NCI-H510A (cell line): ENCODE measurements around the gene GP5.

Experiments
- DNase-seq: peaks from one replicate; lab custom pipeline; 2025; lab: John Stamatoyannopoulos, UW

GP5 gene

DNA sequence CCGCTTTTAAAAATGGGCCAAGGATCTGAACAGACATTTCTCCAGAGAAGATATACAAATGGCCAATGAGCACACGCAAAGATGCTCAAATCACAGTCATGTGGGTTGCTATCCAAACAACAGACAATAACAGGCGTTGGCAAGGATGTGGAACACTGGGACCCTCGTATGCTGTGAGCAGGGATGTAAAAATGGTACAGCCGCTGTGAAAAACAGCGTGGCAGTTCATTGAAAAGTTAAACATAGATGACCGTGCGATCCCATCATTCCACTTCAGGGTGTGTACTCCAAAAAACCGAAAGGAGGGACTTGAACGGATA is 22.9 kb downstream of the GP5 start:
- DNase-seq, result no peak

- peak; percentile 64 for DNase-seq
Measured at GRCh38 chr3:194375473-194376240, 23.4 kb downstream of the GP5 start.

- no peak for DNase-seq
Measured at GRCh38 chr3:194374935-194375334, 24.1 kb downstream of the GP5 start.

GRCh38 chr3:194373899-194374298 is 25.2 kb downstream of the GP5 start:
- DNase-seq, result no peak

- no peak for DNase-seq
Measured at GRCh38 chr3:194373028-194373427, 26.0 kb downstream of the GP5 start.

DNA sequence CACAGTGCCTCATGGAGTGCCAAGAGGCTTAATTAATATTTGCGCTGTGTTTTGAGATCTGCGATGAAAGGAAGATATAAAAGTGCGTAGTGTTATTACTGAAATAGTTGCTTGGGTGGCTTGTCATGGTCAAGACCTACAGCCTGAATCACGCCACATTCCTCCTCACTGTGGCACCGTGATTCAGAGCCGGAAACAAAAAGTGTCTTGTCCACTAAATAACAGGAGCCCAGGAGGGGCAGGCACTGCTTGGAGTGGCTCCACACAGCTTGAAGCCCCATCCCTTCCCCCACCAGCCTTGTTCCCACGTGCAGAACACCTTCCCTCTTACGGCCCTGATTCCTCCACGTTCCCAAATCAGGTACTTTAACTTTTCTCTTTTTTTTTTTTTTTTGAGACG is 28.3 kb downstream of the GP5 start:
- DNase-seq, result no peak

GRCh38 chr3:194369522-194370279 is 29.4 kb downstream of the GP5 start, which contains the start of gene LRRC15:
Gene LRRC15, minus strand, starts transcription at chr3:194369743. Its CDS starts 8,700 bp downstream, at chr3:194361043.
- DNase-seq, result no peak

DNA sequence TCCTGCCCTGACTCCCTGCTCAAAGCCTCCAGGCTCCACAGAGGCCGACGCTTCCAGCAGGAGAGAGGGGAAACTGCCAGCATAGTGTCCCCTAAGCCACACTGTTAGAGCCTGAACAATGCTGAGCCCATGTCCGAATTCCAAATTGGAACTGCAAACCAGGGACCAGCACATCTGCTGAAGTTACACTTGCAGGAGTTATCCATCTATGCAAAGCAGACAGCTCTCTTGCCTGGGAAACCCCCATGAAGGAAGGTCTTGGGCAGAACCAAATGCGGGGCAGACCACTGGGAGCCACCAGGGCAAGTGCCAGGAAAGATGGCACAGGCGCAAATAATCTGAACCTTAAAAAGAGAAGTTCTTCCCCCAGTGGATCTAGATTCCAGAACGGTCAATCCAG is 30.1 kb downstream of the GP5 start:
- no peak for DNase-seq

GRCh38 chr3:194367992-194368841 is 30.8 kb downstream of the GP5 start:
- no peak for DNase-seq

DNA sequence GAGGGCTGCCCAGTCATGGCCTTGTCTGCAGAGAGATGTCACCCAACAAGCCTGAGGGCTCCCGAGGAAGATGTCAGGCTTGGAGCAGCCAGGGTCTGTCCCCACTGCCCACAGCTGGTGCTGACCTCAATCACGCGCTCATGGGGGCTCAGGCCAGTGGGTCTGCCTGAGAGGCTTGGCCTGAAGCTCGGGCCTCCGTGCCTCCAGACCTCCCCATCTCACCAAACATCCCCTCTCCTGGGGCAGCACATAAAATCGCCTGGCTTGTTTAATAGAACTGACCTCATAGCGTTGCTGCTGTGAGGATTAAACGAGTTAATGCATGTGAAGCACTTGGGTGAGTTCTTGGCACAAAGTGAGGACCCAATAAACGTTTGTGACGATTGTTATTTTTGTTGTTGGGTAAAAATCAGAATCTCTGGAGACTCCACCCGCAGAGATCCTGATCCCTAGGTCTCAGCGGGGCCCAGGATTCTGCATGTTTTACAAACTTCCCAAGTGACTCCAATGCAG is 33.0 kb downstream of the GP5 start:
- DNase-seq, result no peak

GRCh38 chr3:194365526-194365925 is 33.5 kb downstream of the GP5 start:
- no peak for DNase-seq

DNA sequence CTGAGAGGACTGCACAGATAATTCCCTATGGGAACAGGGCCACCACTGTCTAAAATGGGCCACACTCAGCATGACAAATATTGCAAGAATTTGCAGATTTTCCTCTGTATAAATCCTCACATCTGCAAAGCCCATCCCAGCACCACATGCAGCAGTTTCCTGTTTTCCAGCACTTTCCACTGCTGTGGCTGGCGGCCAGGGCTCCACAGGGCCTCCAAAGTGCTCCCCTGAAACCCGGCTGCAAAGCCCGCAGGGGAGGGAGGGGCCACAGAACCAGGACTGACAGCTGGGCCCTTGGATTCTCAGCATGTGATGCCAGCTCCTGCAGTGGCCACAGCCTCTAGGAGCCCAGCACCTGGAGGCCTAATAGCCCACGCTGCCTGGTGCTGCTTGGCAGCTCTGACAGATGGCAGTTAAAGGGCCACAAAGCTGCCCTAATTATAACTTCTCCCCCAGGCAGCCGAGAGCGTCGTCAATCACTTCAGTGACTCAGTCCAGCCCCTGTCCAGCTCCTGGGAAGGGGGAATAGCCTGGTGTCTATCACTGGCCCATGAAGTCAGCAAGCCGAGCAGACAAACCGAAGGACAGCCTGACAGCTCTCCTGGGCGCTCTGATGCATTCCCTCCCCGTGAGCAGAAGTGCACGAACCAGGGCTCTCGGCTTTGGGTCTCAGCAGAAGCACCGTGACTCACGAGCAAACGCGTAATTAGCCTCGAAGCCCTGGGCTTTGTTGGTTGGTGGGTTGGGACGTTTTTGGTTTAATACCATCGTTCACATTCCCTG is 34.2 kb downstream of the GP5 start:
- peak; percentile 43 for DNase-seq

- no peak for DNase-seq
Measured at GRCh38 chr3:194364314-194364651, 34.8 kb downstream of the GP5 start.

DNA sequence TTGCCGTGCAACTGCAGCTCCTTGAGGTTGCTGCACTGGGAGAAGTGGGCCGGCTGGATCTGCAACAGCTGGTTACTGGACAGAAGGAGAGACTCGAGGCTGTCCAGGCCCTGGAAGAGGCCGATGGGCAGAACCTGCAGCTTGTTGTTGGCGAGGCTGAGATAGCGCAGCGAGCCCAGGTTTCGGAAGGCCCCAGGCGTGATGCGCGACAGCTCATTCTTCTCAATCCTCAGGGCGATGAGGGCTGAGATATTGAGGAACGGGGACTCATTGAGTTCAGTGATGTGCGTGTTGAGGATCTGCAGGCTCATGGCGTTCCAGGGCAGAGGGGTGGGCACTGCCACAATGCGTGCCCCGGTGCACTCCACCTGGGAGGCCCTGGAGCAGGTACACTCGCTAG is 38.5 kb downstream of the GP5 start:
- DNase-seq, result no peak

GRCh38 chr3:194357681-194358080 is 41.4 kb downstream of the GP5 start:
- no peak for DNase-seq

GRCh38 chr3:194355379-194355778 is 43.7 kb downstream of the GP5 start:
- no peak for DNase-seq

GRCh38 chr3:194354315-194354714 is 44.8 kb downstream of the GP5 start:
- no peak for DNase-seq

DNA sequence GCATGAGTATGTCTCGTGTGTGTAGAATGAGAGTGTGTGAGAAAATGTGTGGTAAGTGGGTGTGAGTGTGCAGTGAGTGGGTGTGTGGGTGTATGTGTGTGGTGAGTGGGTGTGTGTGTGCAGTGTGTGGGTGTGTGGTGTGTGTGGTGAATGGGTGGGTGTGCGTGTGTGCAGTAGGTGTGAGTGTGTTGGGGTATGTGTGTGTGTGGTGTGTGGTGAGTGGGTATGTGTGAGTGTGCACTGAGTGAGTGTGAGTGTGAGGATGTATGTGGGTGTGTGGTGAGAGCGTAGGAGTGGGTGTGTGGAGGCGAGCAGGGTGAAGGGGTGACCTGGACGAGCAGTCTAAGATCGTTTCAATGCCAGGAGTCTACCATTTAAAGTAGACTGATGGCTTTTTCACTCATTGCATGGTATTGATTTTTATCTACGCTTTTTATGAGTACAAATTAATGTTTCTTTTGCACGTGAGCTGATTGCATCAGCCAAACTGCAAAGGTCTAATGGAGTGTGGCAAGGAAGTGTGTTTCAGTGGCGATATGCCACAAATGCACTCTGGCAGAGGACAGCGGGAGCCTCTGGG is 46.3 kb downstream of the GP5 start:
- no peak for DNase-seq

GRCh38 chr3:194351952-194352536 is 47.0 kb downstream of the GP5 start:
- DNase-seq, result no peak

DNA sequence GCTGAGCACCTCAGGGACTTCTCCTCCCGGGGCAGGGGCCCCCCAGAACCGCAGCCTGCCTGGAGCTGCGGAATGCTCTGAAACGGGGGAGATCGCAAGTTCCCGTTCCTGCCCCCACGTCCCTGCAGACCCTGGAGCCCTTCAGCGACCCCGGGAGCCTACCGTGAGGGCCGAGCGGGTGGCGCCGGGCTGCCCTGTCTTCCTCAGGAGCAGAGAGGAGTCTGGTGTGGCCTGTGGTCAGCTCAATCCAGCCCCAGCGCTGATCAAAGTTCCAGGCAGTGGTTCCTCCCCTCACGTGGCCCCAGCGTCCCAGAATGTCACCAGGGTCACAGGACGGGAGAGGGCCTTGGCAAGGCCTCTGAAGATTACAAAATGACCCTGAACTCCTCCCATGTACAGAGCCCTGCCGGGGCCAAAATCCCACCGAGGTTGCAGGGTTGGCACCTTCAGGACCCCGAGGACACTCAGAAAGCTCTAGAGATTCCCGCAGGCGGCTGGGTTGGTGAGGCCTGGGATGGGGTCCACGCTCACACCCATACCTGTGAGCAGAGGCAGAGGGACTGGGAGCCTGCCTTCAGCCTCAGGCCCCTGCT is 47.9 kb downstream of the GP5 start, which contains the start of gene CPN2:
Gene CPN2 (minus strand): TSS at position 249 of the 593 bp plus-strand sequence. CDS start 8,626 bp downstream, outside the sequence.
- no peak for DNase-seq

GRCh38 chr3:194350726-194351071 is 48.4 kb downstream of the GP5 start:
- DNase-seq, result no peak
